HepG2 (cell line): ENCODE measurements around the gene KMT5C. TPM values are rescaled to one million over a fixed set of nuclear protein-coding genes. Genes with fewer than 3 reads are reported as not detected.

Experiments used
- ATAC-seq: fragments of 200-7000 bp; cut with Tn5 transposase; 3 replicates; pipeline ENCODE4 v1.9.1; 2020; ENCODE audit warnings: mild to moderate bottlenecking, moderate library complexity
- BruUV-seq: library from RNA; stranded (reverse); fragments of 400-500 nt; replicated peaks from 2 replicates; lab custom pipeline; 2021; lab: Mats Ljungman, UMichigan
- CTCF ChIA-PET: fragments of 300-600 bp; formaldehyde crosslinking; extraction: SDS; loops from one replicate; lab custom pipeline; 2021; ENCODE audit warnings: low total read pairs, inconsistent platforms, low intra/inter-chr PET ratio; lab: Yijun Ruan, JAX
- POLR2A ChIA-PET: fragments of 350-600 bp; sonication (Branson Sonifier 250); formaldehyde crosslinking; loops from one replicate; lab custom pipeline; 2020; ENCODE audit warnings: antibody characterized with exemption, inconsistent platforms; lab: Yijun Ruan, JAX
- DNase-seq: peaks from one replicate; pipeline ENCODE4 v3.0.0-alpha.2; 2015; ENCODE audit warnings: low spot score
- FAIRE-seq: peaks from 3 replicates; lab custom pipeline; 2011; peaks lifted over from hg19 to GRCh38; lab: Jason Lieb, UNC
- H2AFZ ChIP-seq: one replicate; pipeline ENCODE4 v1.6.1; 2011; ENCODE audit warnings: low read length, inconsistent platforms
- H3K27ac ChIP-seq: fragments of 300-600 bp; 3 replicates; pipeline ENCODE4 v1.8.0; 2011; ENCODE audit warnings: mixed run types, mild to moderate bottlenecking, mixed read lengths, low read length, inconsistent platforms; ENCODE audit not compliant: insufficient read depth; ENCODE audit errors: extremely low read length
- H3K27me3 ChIP-seq, 2 experiments: fragments of 200-600 bp in 1 of 2; 2 replicates in 1 of 2; 3 replicates in 1 of 2; pipeline versions ENCODE4 v1.6.0 to v1.8.0; 2011; ENCODE audit warnings: low read length in 2 of 2, mild to moderate bottlenecking in 2 of 2, moderate library complexity in 2 of 2, inconsistent platforms in 1 of 2; ENCODE audit not compliant: insufficient read depth in 2 of 2, control insufficient read depth in 1 of 2
- H3K36me3 ChIP-seq, 2 experiments: fragments of 200-600 bp in 1 of 2; replicated peaks in 1 of 2; 2 replicates in 1 of 2; 3 replicates in 1 of 2; pipeline versions ENCODE4 v1.5.1 to v1.8.0; 2011; ENCODE audit warnings: low read length in 2 of 2, inconsistent platforms in 1 of 2; ENCODE audit not compliant: insufficient read depth in 2 of 2, control insufficient read depth in 1 of 2
- H3K4me1 ChIP-seq: 2 replicates; pipeline ENCODE4 v1.5.1; 2012; ENCODE audit warnings: low read length, inconsistent platforms; ENCODE audit not compliant: insufficient read depth
- H3K4me2 ChIP-seq: 2 replicates; pipeline ENCODE4 v1.6.0; 2011; ENCODE audit warnings: low read depth, low read length, inconsistent platforms
- H3K4me3 ChIP-seq, 3 experiments: fragments of 200-600 bp in 1 of 3; sonication (generic), shearing (Covaris generic) in 1 of 3; replicated peaks in 1 of 3; 2 replicates each; pipeline ENCODE4 v1.5.1; 2011 to 2016; ENCODE audit warnings: low read length in 3 of 3, inconsistent platforms in 2 of 3, low read depth in 2 of 3, mild to moderate bottlenecking in 2 of 3, control low read depth in 1 of 3, mixed read lengths in 1 of 3; ENCODE audit not compliant: insufficient read depth in 1 of 3
- H3K79me2 ChIP-seq: one replicate; pipeline ENCODE4 v1.6.1; 2011; ENCODE audit warnings: low read length, inconsistent platforms; ENCODE audit not compliant: insufficient read depth
- H3K9ac ChIP-seq: 2 replicates; pipeline ENCODE4 v1.6.0; 2011; ENCODE audit warnings: mild to moderate bottlenecking, low read depth, low read length, inconsistent platforms; ENCODE audit not compliant: insufficient read depth
- H3K9me3 ChIP-seq: 2 replicates; pipeline ENCODE4 v1.5.1; 2012; ENCODE audit warnings: mild to moderate bottlenecking, low read length
- H4K20me1 ChIP-seq: 2 replicates; pipeline ENCODE4 v1.6.0; 2011; ENCODE audit warnings: inconsistent platforms, mild to moderate bottlenecking, low read length, moderate library complexity; ENCODE audit not compliant: insufficient read depth
- BCL3 ChIP-seq: sonication (generic); formaldehyde crosslinking; IDR thresholded peaks from 2 replicates; pipeline ENCODE4 v1.5.1; 2020; ENCODE audit warnings: mild to moderate bottlenecking, missing genetic modification reagents, moderate library complexity
- DPF2 ChIP-seq: sonication (generic); formaldehyde crosslinking; IDR thresholded peaks from 2 replicates; pipeline ENCODE4 v1.4.0; 2020; ENCODE audit warnings: mild to moderate bottlenecking, low read depth, missing genetic modification reagents, borderline replicate concordance
- FOXK2 ChIP-seq: fragments of 450-650 bp; IDR thresholded peaks from 2 replicates; pipeline ENCODE4 v1.6.1; 2016
- MIER3 ChIP-seq: IDR thresholded peaks from 2 replicates; pipeline ENCODE4 v1.6.1; 2016; ENCODE audit warnings: missing compliant biosample characterization, borderline replicate concordance
- RARA ChIP-seq: IDR thresholded peaks from 2 replicates; pipeline ENCODE4 v1.6.1; 2016; ENCODE audit warnings: missing genetic modification reagents, missing compliant biosample characterization
- SP4 ChIP-seq: sonication (generic); formaldehyde crosslinking; IDR thresholded peaks from 2 replicates; pipeline ENCODE4 v1.8.1; 2023; ENCODE audit warnings: mild to moderate bottlenecking, missing genetic modification reagents
- ZEB1 ChIP-seq: IDR thresholded peaks from 2 replicates; pipeline ENCODE4 v1.6.1; 2012; ENCODE audit warnings: mild to moderate bottlenecking, low read depth, inconsistent platforms; ENCODE audit not compliant: insufficient replicate concordance
- ZNF337 ChIP-seq: sonication (generic); formaldehyde crosslinking; IDR thresholded peaks from 2 replicates; pipeline ENCODE4 v1.5.1; 2020; ENCODE audit warnings: missing genetic modification reagents, low read depth, mild to moderate bottlenecking, borderline replicate concordance
- ZNF577 ChIP-seq: sonication (generic); formaldehyde crosslinking; IDR thresholded peaks from 2 replicates; pipeline ENCODE4 v1.4.0; 2020; ENCODE audit warnings: mild to moderate bottlenecking, low read depth, missing genetic modification reagents, borderline replicate concordance
- ZNF597 ChIP-seq: sonication (generic); formaldehyde crosslinking; IDR thresholded peaks from 2 replicates; pipeline ENCODE4 v1.5.0; 2020; ENCODE audit warnings: missing genetic modification reagents
- WGBS: methylation state at CpG from one replicate; pipeline ENCODE4 v1.1.6; 2017; ENCODE audit warnings: low lambda C conversion rate; 5-methylcytosine and 5-hydroxymethylcytosine counted together
- in situ Hi-C: cut with HindIII; loops from 2 replicates; pipeline ENCODE4 v1.10.0; 2017; ENCODE audit warnings: low pct_unique_long_range_greater_than_20kb; ENCODE audit not compliant: extremely low pct_ligation_motif_present
- intact Hi-C: fragments of 100-400 bp; cut with micrococcal nuclease; formaldehyde crosslinking; loops from one replicate; pipeline ENCODE4 v1.10.0; 2022; ENCODE audit not compliant: unreplicated experiment
- polyA plus RNA-seq, 8 experiments: library from polyadenylated mRNA; depleted of rRNA in 3 of 8; stranded (reverse) in 7 of 8; unstranded in 1 of 8; fragments of >200 nt; fragmentation: Illumina TruSeq in 4 of 8; extraction: Trizol in 4 of 8; gene quantifications; 2 replicates each; pipeline versions ENCODE4 v1.2.1 to v1.2.3, GENCODE V29; 2011 to 2016; ENCODE audit warnings: low read depth in 4 of 8, missing spikeins in 1 of 8, mixed read lengths in 1 of 8; ENCODE audit not compliant: insufficient read depth in 1 of 8
- total RNA-seq, 5 experiments: library from RNA; depleted of rRNA; stranded (reverse); fragments of >200 nt; fragmentation: Illumina TruSeq; extraction: Trizol; gene quantifications; 2 replicates each; pipeline ENCODE4 v1.2.3, GENCODE V29; 2016; ENCODE audit warnings: low read depth in 1 of 5

KMT5C gene
- total and polyA plus RNA-seq, 2 of the 13 experiments (the other 11 are each of a cell fraction or from before 2014, with no cell fraction given) = 5.5 to 9.0 TPM

GRCh38 chr19:55379174-55379573 is 39.5 kb downstream of the KMT5C start:
- no peak for FAIRE-seq
- in situ Hi-C loops (no loop called here), intact Hi-C loops (no loop called here)
- Histone ChIP-seq H3K4me2 (no peak overlapping the region), H3K27ac (no peak overlapping the region), H2AFZ (no peak overlapping the region), H3K79me2 (no peaks in the 10 kb centered on the region), H3K27me3 (0 out of 5 replicates have a peak, but pooled peaks cover 0 to 7% of the 10 kb centered on the region in 2 experiments), H3K9ac (no peak overlapping the region), H3K4me3 (no peak overlapping the region), H3K4me1 (peaks cover 50% of the 10 kb centered on the region), H3K36me3 (no peaks in the 10 kb centered on the region), H4K20me1 (no peaks in the 10 kb centered on the region), H3K9me3 (no peaks in the 10 kb centered on the region)
- 44% methylated on average over 10 of the region's 11 CpGs for WGBS
- ChIA-PET CTCF (no interaction called here), POLR2A (no interaction called here)
- BruUV-seq = no TSS peak
- TF ChIP-seq ZNF337 (CRISPR knock-in tag) (no peak), BCL3 (CRISPR knock-in tag) (no peak), RARA (CRISPR knock-in tag) (no peak), MIER3 (CRISPR knock-in tag) (no peak), ZNF597 (CRISPR knock-in tag) (no peak), SP4 (CRISPR knock-in tag) (no peak), DPF2 (no peak), ZEB1 (no peak), ZNF577 (no peak), FOXK2 (no peak)
- ATAC-seq = no peak
- no peak for DNase-seq
